H9 (cell line): ENCODE data around the gene NR1D1. TPM values are rescaled to one million over a fixed set of nuclear protein-coding genes. Genes with fewer than 3 reads are reported as not detected.

ENCODE experiments used
- DNase-seq: peaks from one replicate; pipeline ENCODE4 v3.0.0-alpha.2; 2017
- H2AFZ ChIP-seq: one replicate; pipeline ENCODE4 v1.6.1; 2013; ENCODE audit warnings: mild to moderate bottlenecking, low read length, control low read depth, moderate library complexity
- H2AK5ac ChIP-seq: 2 replicates; pipeline ENCODE4 v1.6.1; 2013; ENCODE audit warnings: low read length, control low read depth, mixed read lengths; ENCODE audit not compliant: insufficient read length
- H2BK120ac ChIP-seq: one replicate; pipeline ENCODE4 v1.6.1; 2013; ENCODE audit warnings: low read depth, mild to moderate bottlenecking, low read length, control low read depth, inconsistent platforms; ENCODE audit not compliant: poor library complexity, severe bottlenecking
- H2BK12ac ChIP-seq: 2 replicates; pipeline ENCODE4 v1.6.1; 2013; ENCODE audit warnings: low read length, control low read depth, mixed read lengths, low read depth; ENCODE audit not compliant: insufficient read length
- H2BK15ac ChIP-seq: 2 replicates; pipeline ENCODE4 v1.6.1; 2013; ENCODE audit warnings: low read depth, low read length, control low read depth
- H2BK20ac ChIP-seq: one replicate; pipeline ENCODE4 v1.6.1; 2013; ENCODE audit warnings: low read depth, mild to moderate bottlenecking, low read length, control low read depth, inconsistent platforms; ENCODE audit not compliant: poor library complexity, severe bottlenecking
- H2BK5ac ChIP-seq: 2 replicates; pipeline ENCODE4 v1.6.1; 2013; ENCODE audit warnings: low read length, control low read depth, mixed read lengths; ENCODE audit not compliant: insufficient read length
- H3K14ac ChIP-seq: 2 replicates; pipeline ENCODE4 v1.6.1; 2013; ENCODE audit warnings: low read length, control low read depth; ENCODE audit not compliant: insufficient read depth
- H3K18ac ChIP-seq: 2 replicates; pipeline ENCODE4 v1.6.1; 2013; ENCODE audit warnings: low read depth, mild to moderate bottlenecking, mixed read lengths, low read length, control low read depth; ENCODE audit not compliant: insufficient read length
- H3K23ac ChIP-seq: 2 replicates; pipeline ENCODE4 v1.6.1; 2013; ENCODE audit warnings: low read length, control low read depth, mixed read lengths, low read depth; ENCODE audit not compliant: insufficient read length
- H3K23me2 ChIP-seq: 2 replicates; pipeline ENCODE4 v1.6.1; 2013; ENCODE audit warnings: low read depth, mild to moderate bottlenecking, mixed read lengths, low read length, control low read depth; ENCODE audit not compliant: insufficient read length, poor library complexity, severe bottlenecking
- H3K27ac ChIP-seq: 2 replicates; pipeline ENCODE4 v1.5.1; 2013; ENCODE audit warnings: low read length, control low read depth, mixed read lengths, low read depth; ENCODE audit not compliant: insufficient read length
- H3K27me3 ChIP-seq: 2 replicates; pipeline ENCODE4 v1.6.1; 2013; ENCODE audit warnings: low read length, control low read depth, inconsistent platforms; ENCODE audit not compliant: insufficient read depth
- H3K4ac ChIP-seq: 2 replicates; pipeline ENCODE4 v1.6.1; 2013; ENCODE audit warnings: low read depth, mild to moderate bottlenecking, control low read depth, inconsistent platforms, low read length, moderate library complexity
- H3K4me1 ChIP-seq: 2 replicates; pipeline ENCODE4 v1.6.1; 2013; ENCODE audit warnings: low read length, control low read depth, inconsistent platforms; ENCODE audit not compliant: insufficient read depth
- H3K4me2 ChIP-seq: 2 replicates; pipeline ENCODE4 v1.6.1; 2013; ENCODE audit warnings: low read length, control low read depth, mixed read lengths; ENCODE audit not compliant: insufficient read length, insufficient read depth
- H3K56ac ChIP-seq: 2 replicates; pipeline ENCODE4 v1.6.1; 2013; ENCODE audit warnings: low read depth, mild to moderate bottlenecking, mixed read lengths, low read length, control low read depth; ENCODE audit not compliant: insufficient read length
- H3K79me1 ChIP-seq: 2 replicates; pipeline ENCODE4 v1.6.1; 2013; ENCODE audit warnings: low read depth, mild to moderate bottlenecking, moderate library complexity, low read length, control low read depth, inconsistent platforms; ENCODE audit not compliant: insufficient read depth, poor library complexity, severe bottlenecking
- H3K79me2 ChIP-seq: 2 replicates; pipeline ENCODE4 v1.6.1; 2013; ENCODE audit warnings: low read length, control low read depth, inconsistent platforms; ENCODE audit not compliant: insufficient read depth
- H3K9ac ChIP-seq: 2 replicates; pipeline ENCODE4 v1.6.1; 2013; ENCODE audit warnings: low read length, control low read depth, mixed read lengths; ENCODE audit not compliant: insufficient read length; ENCODE audit errors: extremely low read depth
- H3K9me3 ChIP-seq: one replicate; pipeline ENCODE4 v1.6.1; 2013; ENCODE audit warnings: low read depth, low read length, inconsistent platforms; ENCODE audit not compliant: control insufficient read depth
- H3T11ph ChIP-seq: one replicate; pipeline ENCODE4 v1.6.1; 2013; ENCODE audit warnings: mild to moderate bottlenecking, low read length, control low read depth, inconsistent platforms
- H4K20me1 ChIP-seq: one replicate; pipeline ENCODE4 v1.6.1; 2013; ENCODE audit not compliant: control insufficient read depth, insufficient read length, insufficient read depth
- H4K5ac ChIP-seq: 2 replicates; pipeline ENCODE4 v1.6.1; 2013; ENCODE audit warnings: low read depth, mild to moderate bottlenecking, mixed read lengths, low read length, control low read depth; ENCODE audit not compliant: insufficient read length
- H4K8ac ChIP-seq: replicated peaks from 2 replicates; pipeline ENCODE4 v1.6.1; 2013; ENCODE audit warnings: low read length, control low read depth, mixed read lengths, low read depth; ENCODE audit not compliant: insufficient read length
- H4K91ac ChIP-seq: 2 replicates; pipeline ENCODE4 v1.6.1; 2013; ENCODE audit warnings: low read depth, mild to moderate bottlenecking, moderate library complexity, mixed read lengths, low read length, control low read depth; ENCODE audit not compliant: insufficient read length
- H3K27ac Mint-ChIP-seq, 3 experiments: 2 replicates in 2 of 3; 3 replicates in 1 of 3; pipeline ENCODE4 v1.8.0; 2020 to 2021; ENCODE audit warnings: mixed read lengths in 3 of 3, mild to moderate bottlenecking in 1 of 3, moderate library complexity in 1 of 3
- H3K27me3 Mint-ChIP-seq: 2 replicates; pipeline ENCODE4 v1.8.0; 2021; ENCODE audit warnings: low read depth, mild to moderate bottlenecking, moderate library complexity, mixed read lengths
- H3K36me3 Mint-ChIP-seq, 3 experiments: 2 replicates in 2 of 3; 3 replicates in 1 of 3; pipeline ENCODE4 v1.8.0; 2020 to 2021; ENCODE audit warnings: low read depth in 3 of 3, mixed read lengths in 3 of 3; ENCODE audit not compliant: insufficient read depth in 1 of 3
- H3K4me1 Mint-ChIP-seq, 2 experiments: 2 replicates each; pipeline ENCODE4 v1.8.0; 2020; ENCODE audit warnings: mixed read lengths in 2 of 2
- H3K4me3 Mint-ChIP-seq, 2 experiments: 2 replicates in 1 of 2; 3 replicates in 1 of 2; pipeline ENCODE4 v1.8.0; 2020 to 2021; ENCODE audit warnings: mild to moderate bottlenecking in 2 of 2, mixed read lengths in 2 of 2, moderate library complexity in 1 of 2
- H3K9me3 Mint-ChIP-seq, 2 experiments: 2 replicates in 1 of 2; 3 replicates in 1 of 2; pipeline ENCODE4 v1.8.0; 2020; ENCODE audit warnings: mild to moderate bottlenecking in 2 of 2, mixed read lengths in 2 of 2, moderate library complexity in 1 of 2
- WGBS: extraction: QIAGEN DNeasy Blood & Tissue Kit; methylation state at CpG from one replicate; pipeline ENCODE4 v1.1.7; 2013; ENCODE audit warnings: missing lambda C conversion rate, low lambda C conversion rate, mixed read lengths; ENCODE audit not compliant: insufficient read length; ENCODE audit errors: extremely low coverage; 5-methylcytosine and 5-hydroxymethylcytosine counted together
- total RNA-seq: library from RNA; stranded (reverse); gene quantifications from 2 replicates; pipeline ENCODE4 v1.2.1, GENCODE V29; 2021
- TF ChIP-seq, protein P1 (sequence below): fragments of 200-600 bp; sonication (generic); conservative IDR thresholded peaks from 3 replicates; pipeline ENCODE4 v1.8.0; 2021; ENCODE audit warnings: antibody characterized with exemption, mild to moderate bottlenecking

The NR1D1 gene
- total RNA-seq, 1 experiment from 2014 or later: 8.6 TPM

DNA sequence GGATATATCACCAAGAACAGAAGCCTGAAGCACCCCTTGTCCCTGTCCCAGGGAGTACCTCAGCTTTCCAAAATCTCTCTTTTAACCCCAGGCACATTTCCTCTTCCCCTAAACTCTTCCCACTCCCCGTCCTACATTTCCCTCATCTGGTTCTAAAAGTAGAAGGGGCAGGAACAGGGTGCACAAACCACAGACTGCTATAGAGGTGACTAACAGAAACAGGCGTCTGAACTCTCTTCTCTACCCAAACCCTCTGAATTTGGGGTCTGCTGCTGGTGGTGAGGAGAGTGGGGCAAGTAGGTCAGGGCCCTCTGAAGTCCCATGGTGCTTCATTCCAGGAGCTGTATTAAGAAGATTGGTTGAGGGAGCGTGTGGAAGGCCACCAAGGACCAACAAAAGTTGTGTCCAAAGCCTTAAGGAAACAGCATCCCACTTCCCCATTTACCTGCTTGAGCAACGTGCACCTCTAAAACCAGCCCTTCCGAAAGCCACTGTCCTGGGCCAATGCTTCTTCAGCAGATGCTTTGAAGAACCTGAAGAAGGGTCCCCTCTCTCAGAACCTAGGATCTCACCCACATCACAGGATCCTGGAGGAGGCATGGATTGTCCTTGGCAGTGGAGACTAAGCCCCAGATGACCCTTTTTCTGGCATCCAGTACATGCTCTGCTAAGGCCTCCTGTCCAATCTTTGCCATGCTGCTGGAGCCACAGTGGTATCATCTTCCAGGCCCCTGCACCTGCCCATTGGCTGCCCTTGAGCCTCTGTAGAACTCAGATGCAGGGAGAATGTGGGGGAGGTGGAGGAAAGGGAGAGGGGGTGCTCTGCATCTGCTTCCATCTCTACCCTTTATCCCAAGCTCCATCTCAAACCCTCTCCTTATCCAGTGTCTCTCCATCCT, 5.7 kb upstream of the NR1D1 start:
- no peak overlapping the region for H2AFZ ChIP-seq

More for the DNA sequence above, 5.7 kb upstream of the NR1D1 start:
- Histone ChIP-seq H3K27ac (no peak overlapping the region), H3K56ac (no peak overlapping the region), H2AK5ac (no peak overlapping the region), H3K4me1 (peaks cover 21% of the 10 kb centered on the region; the same call in 1 of the 2 replicates), H3K9me3 (no peaks in the 10 kb centered on the region), H2BK12ac (peak overlapping the region; percentile 15), H3K27me3 (peaks cover 2% of the 10 kb centered on the region; the same call in 1 of the 2 replicates), H3K14ac (peak overlapping the region; percentile 53; the same call in 1 of the 2 replicates), H3K18ac (peak overlapping the region; percentile 9), H2BK120ac (no peak overlapping the region), H2BK20ac (no peak overlapping the region), H3K79me1 (no peaks in the 10 kb centered on the region), H3K23me2 (no peaks in the 10 kb centered on the region), H3K4me2 (no peak overlapping the region), H3T11ph (no peak overlapping the region), H4K5ac (no peak overlapping the region), H4K20me1 (no peaks in the 10 kb centered on the region), H4K8ac (no peak overlapping the region), H3K23ac (no peak overlapping the region), H2BK5ac (no peak overlapping the region), H3K4ac (no peak overlapping the region), H3K9ac (no peak overlapping the region), H4K91ac (no peak overlapping the region), H2BK15ac (no peak overlapping the region), H3K79me2 (no peaks in the 10 kb centered on the region)
- Mint-ChIP-seq H3K27me3 (peaks cover 60% of the 10 kb centered on the region), H3K27ac (no peak overlapping the region), H3K4me1 (peaks cover 79 to 87% of the 10 kb centered on the region in 2 experiments), H3K9me3 (no peaks in the 10 kb centered on the region; a peak in 1 of 5 replicates), H3K36me3 (no peaks in the 10 kb centered on the region), H3K4me3 (peak overlapping the region in 1 of 2 experiments; percentile 27; a peak in 1 of 5 replicates)
- TF ChIP-seq, protein P1, sequence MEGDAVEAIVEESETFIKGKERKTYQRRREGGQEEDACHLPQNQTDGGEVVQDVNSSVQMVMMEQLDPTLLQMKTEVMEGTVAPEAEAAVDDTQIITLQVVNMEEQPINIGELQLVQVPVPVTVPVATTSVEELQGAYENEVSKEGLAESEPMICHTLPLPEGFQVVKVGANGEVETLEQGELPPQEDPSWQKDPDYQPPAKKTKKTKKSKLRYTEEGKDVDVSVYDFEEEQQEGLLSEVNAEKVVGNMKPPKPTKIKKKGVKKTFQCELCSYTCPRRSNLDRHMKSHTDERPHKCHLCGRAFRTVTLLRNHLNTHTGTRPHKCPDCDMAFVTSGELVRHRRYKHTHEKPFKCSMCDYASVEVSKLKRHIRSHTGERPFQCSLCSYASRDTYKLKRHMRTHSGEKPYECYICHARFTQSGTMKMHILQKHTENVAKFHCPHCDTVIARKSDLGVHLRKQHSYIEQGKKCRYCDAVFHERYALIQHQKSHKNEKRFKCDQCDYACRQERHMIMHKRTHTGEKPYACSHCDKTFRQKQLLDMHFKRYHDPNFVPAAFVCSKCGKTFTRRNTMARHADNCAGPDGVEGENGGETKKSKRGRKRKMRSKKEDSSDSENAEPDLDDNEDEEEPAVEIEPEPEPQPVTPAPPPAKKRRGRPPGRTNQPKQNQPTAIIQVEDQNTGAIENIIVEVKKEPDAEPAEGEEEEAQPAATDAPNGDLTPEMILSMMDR: no peak
- WGBS: no CpG with 5 or more reads among the region's 5 CpGs
- no peak for DNase-seq
